GM12878 (cell line): ENCODE results near the gene TKT.

Experiments
- BACH1 ChIP-seq: fragments of 450-650 bp; IDR thresholded peaks from 2 replicates; pipeline ENCODE4 v1.6.1; 2017; ENCODE audit warnings: mild to moderate bottlenecking, borderline replicate concordance
- CTCF ChIP-seq, 3 experiments: IDR thresholded peaks in 2 of 3; conservative IDR thresholded peaks in 1 of 3; 2 replicates each; pipeline ENCODE4 v1.5.1; 2011; ENCODE audit warnings: low read depth in 3 of 3, low read length in 3 of 3, mild to moderate bottlenecking in 3 of 3, control low read depth in 2 of 3, moderate library complexity in 2 of 3, inconsistent platforms in 1 of 3, mixed read lengths in 1 of 3; ENCODE audit not compliant: control insufficient read depth in 2 of 3, insufficient read depth in 1 of 3; ENCODE audit errors: extremely low read depth in 1 of 3
- POLR2AphosphoS5 ChIP-seq: IDR thresholded peaks from 2 replicates; pipeline ENCODE4 v1.6.1; 2011; ENCODE audit warnings: mild to moderate bottlenecking, low read length, inconsistent platforms
- TARDBP ChIP-seq: IDR thresholded peaks from 2 replicates; pipeline ENCODE4 v1.6.1; 2016; ENCODE audit warnings: borderline replicate concordance

- TF ChIP-seq BACH1 (no peak), CTCF (IDR thresholded peaks at IDR 0.05 in 2 of 3, conservative IDR thresholded peaks at IDR 0.05 in 1 of 3; ENCODE audit: control insufficient read depth in 2 of 3, extremely low read depth in 1 of 3, insufficient read depth in 1 of 3, low read depth in 3 of 3, low read length in 3 of 3) (no peak), POLR2AphosphoS5 (no peak), TARDBP (no peak)
Observed at GRCh38 chr3:53256704-53257055, 858 bp upstream of the TKT start.
